H1 (cell line): Measurements from ENCODE around the gene PRG2. TPM values are rescaled to one million over a fixed set of nuclear protein-coding genes. Genes with fewer than 3 reads are reported as not detected.

Experiments used
- CTCF ChIA-PET: fragments of 300-600 bp; sonication (Branson Sonifier 250); formaldehyde crosslinking; loops from one replicate; lab custom pipeline; 2021; ENCODE audit not compliant: partially characterized antibody; lab: Charles Lee
- POLR2A ChIA-PET: fragments of 300-600 bp; sonication (Branson Sonifier 250); formaldehyde crosslinking; loops from one replicate; lab custom pipeline; 2021; ENCODE audit warnings: inconsistent platforms; ENCODE audit not compliant: partially characterized antibody; lab: Charles Lee
- DNase-seq, 2 experiments: peaks; one replicate each; pipeline versions ENCODE4 v3.0.0 to v3.0.0-alpha.2; 2010 to 2022; ENCODE audit warnings: low spot score in 2 of 2, low read depth in 1 of 2, mixed read lengths in 1 of 2
- FAIRE-seq: peaks from 2 replicates; lab custom pipeline; 2011; peaks lifted over from hg19 to GRCh38; lab: Jason Lieb, UNC
- H2AFZ ChIP-seq: 2 replicates; pipeline ENCODE4 v1.8.1; 2012; ENCODE audit warnings: low read length, inconsistent platforms
- H2AK5ac ChIP-seq: 2 replicates; pipeline ENCODE4 v1.6.1; 2013; ENCODE audit warnings: low read depth, low read length
- H2BK120ac ChIP-seq: replicated peaks from 2 replicates; pipeline ENCODE3; 2013; ENCODE audit warnings: low read depth, low read length, inconsistent platforms
- H2BK12ac ChIP-seq: 2 replicates; pipeline ENCODE4 v1.6.1; 2013; ENCODE audit warnings: low read depth, low read length
- H2BK15ac ChIP-seq: 2 replicates; pipeline ENCODE4 v1.6.1; 2013; ENCODE audit warnings: low read length
- H2BK20ac ChIP-seq: 2 replicates; pipeline ENCODE4 v1.6.1; 2013; ENCODE audit warnings: low read length
- H2BK5ac ChIP-seq: 2 replicates; pipeline ENCODE4 v1.6.1; 2013; ENCODE audit warnings: low read depth, low read length
- H3K14ac ChIP-seq: 2 replicates; pipeline ENCODE4 v1.6.1; 2013; ENCODE audit warnings: inconsistent platforms; ENCODE audit not compliant: insufficient read length
- H3K18ac ChIP-seq: 2 replicates; pipeline ENCODE4 v1.6.1; 2013; ENCODE audit warnings: low read length; ENCODE audit errors: extremely low read depth
- H3K23ac ChIP-seq: 2 replicates; pipeline ENCODE4 v1.6.1; 2013; ENCODE audit warnings: inconsistent platforms; ENCODE audit not compliant: insufficient read length
- H3K23me2 ChIP-seq: 2 replicates; pipeline ENCODE4 v1.6.1; 2013; ENCODE audit warnings: low read depth, low read length
- H3K27ac ChIP-seq: 2 replicates; pipeline ENCODE4 v1.6.1; 2011; ENCODE audit warnings: low read depth, low read length, inconsistent platforms
- H3K27me3 ChIP-seq, 4 experiments: replicated peaks in 1 of 4; 1 replicate in 1 of 4; 2 replicates in 3 of 4; pipeline versions ENCODE4 v1.6.1 to v1.8.1; 2011 to 2013; ENCODE audit warnings: low read length in 3 of 4, mild to moderate bottlenecking in 3 of 4, inconsistent platforms in 2 of 4, mixed read lengths in 2 of 4, moderate library complexity in 1 of 4; ENCODE audit not compliant: control insufficient read depth in 3 of 4, insufficient read depth in 3 of 4; ENCODE audit errors: extremely low read depth in 1 of 4
- H3K36me3 ChIP-seq, 4 experiments: 2 replicates each; pipeline versions ENCODE4 v1.6.1 to v1.8.1; 2011 to 2013; ENCODE audit warnings: mild to moderate bottlenecking in 4 of 4, low read length in 3 of 4, moderate library complexity in 2 of 4, control low read depth in 1 of 4, inconsistent platforms in 1 of 4; ENCODE audit not compliant: insufficient read depth in 4 of 4, control insufficient read depth in 2 of 4
- H3K4ac ChIP-seq: replicated peaks from 2 replicates; pipeline ENCODE3; 2013; ENCODE audit warnings: low read length, low read depth, mixed read lengths, inconsistent platforms; ENCODE audit not compliant: insufficient read length
- H3K4me1 ChIP-seq, 4 experiments: replicated peaks in 1 of 4; 1 replicate in 1 of 4; 2 replicates in 3 of 4; pipeline versions ENCODE4 v1.6.1 to v1.8.1; 2011 to 2013; ENCODE audit warnings: low read length in 3 of 4, inconsistent platforms in 2 of 4, mixed read lengths in 1 of 4; ENCODE audit not compliant: insufficient read depth in 4 of 4, control insufficient read depth in 3 of 4
- H3K4me2 ChIP-seq, 2 experiments: 2 replicates each; pipeline versions ENCODE4 v1.6.1 to v1.8.1; 2011 to 2013; ENCODE audit warnings: low read depth in 2 of 2, low read length in 2 of 2, control low read depth in 1 of 2, inconsistent platforms in 1 of 2, mild to moderate bottlenecking in 1 of 2; ENCODE audit not compliant: insufficient read depth in 1 of 2
- H3K4me3 ChIP-seq, 4 experiments: fragments of 200-600, 300-600 bp in 1 of 4; sonication (generic), shearing (Covaris generic), sonication (Bioruptor Twin) in 1 of 4; 2 replicates each; pipeline versions ENCODE4 v1.5.1 to v1.8.1; 2011 to 2016; ENCODE audit warnings: low read length in 4 of 4, low read depth in 3 of 4, control low read depth in 2 of 4, inconsistent platforms in 2 of 4, mild to moderate bottlenecking in 2 of 4, mixed read lengths in 1 of 4, moderate library complexity in 1 of 4; ENCODE audit not compliant: insufficient read depth in 2 of 4; ENCODE audit errors: extremely low read depth in 1 of 4
- H3K56ac ChIP-seq: replicated peaks from 2 replicates; pipeline ENCODE3; 2013; ENCODE audit warnings: low read depth, mild to moderate bottlenecking, mixed read lengths, low read length, inconsistent platforms; ENCODE audit not compliant: insufficient read length
- H3K79me1 ChIP-seq: 2 replicates; pipeline ENCODE4 v1.6.1; 2013; ENCODE audit warnings: low read depth, low read length, control low read depth
- H3K79me2 ChIP-seq, 2 experiments: 2 replicates each; pipeline versions ENCODE4 v1.6.1 to v1.8.1; 2012 to 2013; ENCODE audit warnings: low read length in 2 of 2, mild to moderate bottlenecking in 2 of 2, inconsistent platforms in 1 of 2; ENCODE audit not compliant: insufficient read depth in 2 of 2, control insufficient read depth in 1 of 2
- H3K9ac ChIP-seq, 4 experiments: replicated peaks in 1 of 4; 1 replicate in 1 of 4; 2 replicates in 3 of 4; pipeline versions ENCODE4 v1.6.1 to v1.8.1; 2011 to 2013; ENCODE audit warnings: low read depth in 3 of 4, low read length in 3 of 4, control low read depth in 2 of 4, mild to moderate bottlenecking in 2 of 4, moderate library complexity in 2 of 4, inconsistent platforms in 1 of 4; ENCODE audit errors: extremely low read depth in 1 of 4
- H3K9me3 ChIP-seq, 2 experiments: 2 replicates each; pipeline versions ENCODE4 v1.6.1 to v1.8.1; 2012 to 2013; ENCODE audit warnings: mild to moderate bottlenecking in 2 of 2, moderate library complexity in 2 of 2, control low read depth in 1 of 2, inconsistent platforms in 1 of 2, low read depth in 1 of 2, low read length in 1 of 2, mixed read lengths in 1 of 2; ENCODE audit not compliant: insufficient read depth in 2 of 2
- H4K20me1 ChIP-seq, 2 experiments: replicated peaks in 1 of 2; 2 replicates each; pipeline versions ENCODE3 to v1.8.1; 2011 to 2013; ENCODE audit warnings: inconsistent platforms in 2 of 2, low read length in 2 of 2, mild to moderate bottlenecking in 1 of 2; ENCODE audit not compliant: insufficient read depth in 2 of 2, control insufficient read depth in 1 of 2
- H4K5ac ChIP-seq: 2 replicates; pipeline ENCODE4 v1.6.1; 2013; ENCODE audit warnings: low read length, low read depth, mixed read lengths, inconsistent platforms; ENCODE audit not compliant: insufficient read length
- H4K8ac ChIP-seq: 2 replicates; pipeline ENCODE4 v1.8.0; 2013; ENCODE audit warnings: mild to moderate bottlenecking, moderate library complexity, low read length, inconsistent platforms; ENCODE audit not compliant: insufficient read depth; ENCODE audit errors: extremely low read depth
- H4K91ac ChIP-seq: replicated peaks from 2 replicates; pipeline ENCODE3; 2013; ENCODE audit warnings: low read length, mixed read lengths, inconsistent platforms; ENCODE audit not compliant: insufficient read length
- CTBP2 ChIP-seq: IDR thresholded peaks from 2 replicates; pipeline ENCODE4 v1.7.0; 2011; ENCODE audit warnings: borderline replicate concordance, mild to moderate bottlenecking, moderate library complexity, mixed read lengths, low read length; ENCODE audit not compliant: insufficient read depth, insufficient read length
- EZH2 ChIP-seq: fragments of 200-600 bp; sonication (generic); IDR thresholded peaks from 2 replicates; pipeline ENCODE4 v1.7.1; 2012; ENCODE audit warnings: low read depth, mild to moderate bottlenecking, moderate library complexity, low read length, inconsistent platforms; ENCODE audit not compliant: severe bottlenecking
- HDAC2 ChIP-seq, 2 experiments: fragments of 300-600 bp in 1 of 2; sonication (generic) in 1 of 2; IDR thresholded peaks; 2 replicates each; pipeline ENCODE4 v1.6.1; 2011 to 2012; ENCODE audit warnings: low read depth in 2 of 2, low read length in 2 of 2, mild to moderate bottlenecking in 2 of 2, moderate library complexity in 2 of 2, borderline replicate concordance in 1 of 2, inconsistent platforms in 1 of 2
- NANOG ChIP-seq: IDR thresholded peaks from 2 replicates; pipeline ENCODE4 v1.6.1; 2011; ENCODE audit warnings: low read length, low read depth, mild to moderate bottlenecking, inconsistent platforms; ENCODE audit not compliant: insufficient read depth, poor library complexity, severe bottlenecking
- PHF8 ChIP-seq: fragments of 200-600 bp; sonication (generic); conservative IDR thresholded peaks from 2 replicates; pipeline ENCODE4 v1.7.1; 2012; ENCODE audit warnings: low read depth, mild to moderate bottlenecking, inconsistent platforms, low read length, moderate library complexity
- POLR2A ChIP-seq, 2 experiments: IDR thresholded peaks; 1 replicate in 1 of 2; 2 replicates in 1 of 2; pipeline ENCODE4 v1.6.1; 2011; ENCODE audit warnings: low read depth in 2 of 2, low read length in 2 of 2, mild to moderate bottlenecking in 2 of 2; ENCODE audit errors: control extremely low read depth in 1 of 2
- RXRA ChIP-seq: IDR thresholded peaks from 2 replicates; pipeline ENCODE4 v1.6.1; 2011; ENCODE audit warnings: low read depth, mild to moderate bottlenecking, low read length, moderate library complexity; ENCODE audit not compliant: insufficient read depth
- SIX5 ChIP-seq: IDR thresholded peaks from 2 replicates; pipeline ENCODE4 v1.6.1; 2011; ENCODE audit warnings: mild to moderate bottlenecking, low read depth, low read length
- SP2 ChIP-seq: IDR thresholded peaks from 2 replicates; pipeline ENCODE4 v1.6.1; 2012; ENCODE audit warnings: mild to moderate bottlenecking, low read length, inconsistent platforms
- TBP ChIP-seq: IDR thresholded peaks from 2 replicates; pipeline ENCODE4 v1.6.1; 2011; ENCODE audit warnings: low read depth, low read length, improper control_type of control experiment
- TCF12 ChIP-seq: IDR thresholded peaks from 2 replicates; pipeline ENCODE4 v1.6.1; 2011; ENCODE audit warnings: low read depth, mild to moderate bottlenecking, low read length
- ZNF274 ChIP-seq: IDR thresholded peaks from 2 replicates; pipeline ENCODE4 v1.7.0; 2012; ENCODE audit warnings: low read length, borderline replicate concordance; ENCODE audit errors: extremely low read depth
- WGBS, 2 experiments: shearing (Covaris generic) in 1 of 2; methylation state at CpG; one replicate each; pipeline versions ENCODE4 v1.1.6 to v1.1.7; 2013 to 2015; ENCODE audit warnings: low lambda C conversion rate in 2 of 2, mixed read lengths in 2 of 2, inconsistent platforms in 1 of 2, low coverage in 1 of 2, missing lambda C conversion rate in 1 of 2; ENCODE audit not compliant: insufficient replicate concordance in 2 of 2, insufficient coverage in 1 of 2, insufficient read length in 1 of 2; ENCODE audit errors: extremely low coverage in 1 of 2, missing lambda C conversion rate in 1 of 2; 5-methylcytosine and 5-hydroxymethylcytosine counted together
- polyA plus RNA-seq, 7 experiments: library from polyadenylated mRNA; depleted of rRNA in 3 of 7; stranded (reverse) in 5 of 7; unstranded in 2 of 7; fragments of >200 nt in 5 of 7; fragments of 200-250 nt in 2 of 7; gene quantifications; 1 replicate in 5 of 7; 2 replicates in 1 of 7; 4 replicates in 1 of 7; pipeline versions ENCODE4 v1.2.1 to v1.2.3, GENCODE V29; 2011 to 2013; ENCODE audit warnings: missing spikeins in 2 of 7, mixed read lengths in 2 of 7
- total RNA-seq: library from RNA; stranded (reverse); fragmentation: NEBNext Ultra II Directional; extraction: Animal tissue kit (Norgen Biotek cat#: 25700); gene quantifications from 2 replicates; pipeline ENCODE4 v1.2.1, GENCODE V29; 2021

The PRG2 gene
- total and polyA plus RNA-seq, 2 of the 8 experiments (the other 6 are each of a cell fraction or from before 2014, with no cell fraction given) = 0.32 TPM; not detected in 1

DNA sequence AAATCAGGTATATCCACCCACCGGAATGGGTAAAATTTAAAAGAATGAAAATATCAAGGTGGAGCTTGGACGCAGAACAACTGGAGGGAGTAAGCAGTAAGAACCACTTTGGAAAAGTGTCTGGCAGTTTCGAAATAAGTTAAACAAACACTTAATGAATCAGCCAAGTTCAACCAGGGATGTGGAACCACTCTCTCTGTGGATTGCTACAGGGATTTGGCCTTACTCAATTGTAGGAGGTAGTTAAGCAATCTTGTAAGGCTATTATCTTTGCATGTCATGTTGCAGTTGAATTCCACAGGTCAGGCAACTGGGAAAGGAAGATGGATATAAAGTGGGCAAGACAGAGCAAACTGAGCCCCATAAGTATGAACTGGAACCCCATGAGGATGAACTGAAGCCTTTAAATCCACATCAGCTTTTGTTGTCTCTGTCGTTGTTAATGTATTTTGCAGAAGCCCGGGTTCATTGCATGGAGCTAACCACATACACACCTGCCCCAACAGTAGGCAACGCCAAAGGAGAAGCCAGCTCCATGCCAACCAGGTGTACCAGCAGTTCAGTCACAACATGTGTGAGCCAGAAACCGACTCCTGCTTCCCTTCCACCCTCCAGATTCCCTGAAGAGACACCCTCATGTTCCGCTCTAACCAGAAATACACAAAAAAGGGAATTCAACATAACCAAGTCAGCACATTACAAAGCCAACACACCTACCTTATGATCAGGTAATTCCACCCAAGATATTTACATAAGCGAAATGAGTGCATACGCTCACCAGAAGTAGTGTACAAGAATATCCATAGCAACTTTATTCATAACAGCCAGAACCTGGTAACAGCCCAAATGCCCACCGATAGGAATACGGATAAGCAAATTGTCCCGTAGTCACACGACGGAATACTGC, 44.4 kb upstream of the PRG2 start:
- Histone ChIP-seq H3K23ac (no peak overlapping the region), H3K79me1 (no peaks in the 10 kb centered on the region), H2BK20ac (no peak overlapping the region), H3K4ac (no peak overlapping the region), H3K4me3 (no peak overlapping the region), H2AFZ (no peak overlapping the region), H3K18ac (no peak overlapping the region), H3K27me3 (0 out of 7 replicates have a peak, but pooled peaks cover 0 to 5% (median 0%) of the 10 kb centered on the region in 4 experiments), H2BK15ac (no peak overlapping the region), H2BK120ac (no peak overlapping the region), H2BK12ac (no peak overlapping the region), H4K5ac (no peak overlapping the region), H3K9me3 (no peaks in the 10 kb centered on the region), H4K20me1 (no peaks in the 10 kb centered on the region), H3K79me2 (no peaks in the 10 kb centered on the region), H3K4me2 (no peak overlapping the region), H3K14ac (no peak overlapping the region), H3K4me1 (no peaks in the 10 kb centered on the region), H4K8ac (no peak overlapping the region), H4K91ac (no peak overlapping the region), H3K23me2 (no peaks in the 10 kb centered on the region), H3K27ac (no peak overlapping the region), H3K36me3 (no peaks in the 10 kb centered on the region), H3K9ac (no peak overlapping the region), H3K56ac (no peak overlapping the region), H2BK5ac (no peak overlapping the region), H2AK5ac (no peak overlapping the region)
- ChIA-PET CTCF (interaction anchor here (1.0 to 10.1 kb wide), 5 partner anchors 11 to 133 kb away, joined by 3 to 68 read pairs (median 5); partner anchors contain the start of gene UBE2L6), POLR2A (interaction anchor here (0.6 kb wide), 1 partner anchor 41 kb away, joined by 3 read pairs; no protein-coding TSS in a partner anchor)
- FAIRE-seq = no peak
- WGBS, 2 experiments = 81% methylated on average over 15 of the region's 15 CpGs; no CpG with 5 or more reads in 1 of the 2 experiments
- DNase-seq = no peak
- TF ChIP-seq PHF8 = no peak
- TF ChIP-seq TBP = no peak
- TF ChIP-seq SIX5 = no peak
- TF ChIP-seq RXRA = no peak
- TF ChIP-seq ZNF274 = no peak
- no peak for TF ChIP-seq TCF12
- no peak for TF ChIP-seq CTBP2
- no peak for TF ChIP-seq EZH2
- no peak for TF ChIP-seq HDAC2 (IDR thresholded peaks at IDR 0.05; ENCODE audit: borderline replicate concordance in 1 of 2, low read depth in 2 of 2, low read length in 2 of 2)
- no peak for TF ChIP-seq SP2
- no peak for TF ChIP-seq NANOG
- TF ChIP-seq POLR2A (IDR thresholded peaks at IDR 0.05; ENCODE audit: control extremely low read depth in 1 of 2, low read depth in 2 of 2, low read length in 2 of 2) = no peak
